Mesothelial cell of epicardium (in vitro differentiated cells): Measurements from ENCODE around the gene PRR23E. TPM values are rescaled to one million over a fixed set of nuclear protein-coding genes. Genes with fewer than 3 reads are reported as not detected.

Experiments used
- DNase-seq, 2 experiments: peaks; one replicate each; pipeline ENCODE4 v3.0.0; 2021; ENCODE audit warnings: low spot score in 2 of 2; ENCODE audit not compliant: unreplicated experiment in 2 of 2
- H3K27ac Mint-ChIP-seq: 2 replicates; pipeline ENCODE4 v1.8.0; 2021; ENCODE audit warnings: mixed read lengths
- H3K27me3 Mint-ChIP-seq: 2 replicates; pipeline ENCODE4 v1.8.0; 2021; ENCODE audit warnings: low read depth, mixed read lengths
- H3K36me3 Mint-ChIP-seq: 2 replicates; pipeline ENCODE4 v1.8.0; 2021; ENCODE audit warnings: mixed read lengths
- H3K4me1 Mint-ChIP-seq: 2 replicates; pipeline ENCODE4 v1.8.0; 2021; ENCODE audit warnings: mixed read lengths
- H3K4me3 Mint-ChIP-seq: 2 replicates; pipeline ENCODE4 v1.8.0; 2021; ENCODE audit warnings: mild to moderate bottlenecking, moderate library complexity, mixed read lengths
- H3K9me3 Mint-ChIP-seq: 2 replicates; pipeline ENCODE4 v1.8.0; 2021; ENCODE audit warnings: mixed read lengths
- total RNA-seq: library from RNA; stranded (reverse); gene quantifications from 3 replicates; pipeline ENCODE4 v1.2.1, GENCODE V29; 2021
- TF ChIP-seq, protein P1 (sequence below): fragments of 200-600 bp; sonication (generic); IDR thresholded peaks from one replicate; pipeline ENCODE4 v1.5.0; 2021; ENCODE audit warnings: antibody characterized with exemption; ENCODE audit not compliant: unreplicated experiment

Gene PRR23E
- total RNA-seq, 1 donor from 2014 or later, result not detected

GRCh38 chr3:127185962-127186674, 6.8 kb upstream of the PRR23E start:
- H3K27ac Mint-ChIP-seq, result no peak overlapping the region
- no peaks in the 10 kb centered on the region for H3K4me1 Mint-ChIP-seq
- TF ChIP-seq, protein P1, sequence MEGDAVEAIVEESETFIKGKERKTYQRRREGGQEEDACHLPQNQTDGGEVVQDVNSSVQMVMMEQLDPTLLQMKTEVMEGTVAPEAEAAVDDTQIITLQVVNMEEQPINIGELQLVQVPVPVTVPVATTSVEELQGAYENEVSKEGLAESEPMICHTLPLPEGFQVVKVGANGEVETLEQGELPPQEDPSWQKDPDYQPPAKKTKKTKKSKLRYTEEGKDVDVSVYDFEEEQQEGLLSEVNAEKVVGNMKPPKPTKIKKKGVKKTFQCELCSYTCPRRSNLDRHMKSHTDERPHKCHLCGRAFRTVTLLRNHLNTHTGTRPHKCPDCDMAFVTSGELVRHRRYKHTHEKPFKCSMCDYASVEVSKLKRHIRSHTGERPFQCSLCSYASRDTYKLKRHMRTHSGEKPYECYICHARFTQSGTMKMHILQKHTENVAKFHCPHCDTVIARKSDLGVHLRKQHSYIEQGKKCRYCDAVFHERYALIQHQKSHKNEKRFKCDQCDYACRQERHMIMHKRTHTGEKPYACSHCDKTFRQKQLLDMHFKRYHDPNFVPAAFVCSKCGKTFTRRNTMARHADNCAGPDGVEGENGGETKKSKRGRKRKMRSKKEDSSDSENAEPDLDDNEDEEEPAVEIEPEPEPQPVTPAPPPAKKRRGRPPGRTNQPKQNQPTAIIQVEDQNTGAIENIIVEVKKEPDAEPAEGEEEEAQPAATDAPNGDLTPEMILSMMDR, result no peak
- H3K4me3 Mint-ChIP-seq, result no peak overlapping the region
- H3K9me3 Mint-ChIP-seq, result peaks cover 14% of the 10 kb centered on the region
- H3K27me3 Mint-ChIP-seq, result peaks cover 19% of the 10 kb centered on the region
- DNase-seq, result no peak
- H3K36me3 Mint-ChIP-seq, result no peaks in the 10 kb centered on the region

DNA sequence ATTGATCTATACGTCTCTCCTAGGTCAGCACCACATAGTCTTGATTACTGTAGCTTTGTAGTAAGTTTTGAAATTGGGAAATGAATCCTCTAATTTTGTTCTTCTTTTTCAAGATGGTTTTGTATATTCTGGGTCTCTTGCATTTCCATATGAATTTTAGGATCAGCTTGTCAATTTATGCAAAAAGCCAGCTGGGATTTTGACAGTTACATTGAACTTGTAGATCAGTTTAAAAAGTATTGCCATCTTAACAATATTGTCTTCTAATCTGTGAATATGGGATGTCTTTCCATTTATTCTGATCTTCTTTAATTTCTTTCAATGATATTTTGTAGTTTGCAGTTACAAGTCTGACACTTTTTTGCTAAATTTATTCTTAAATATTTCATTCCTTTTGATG, 5.6 kb upstream of the PRR23E start:
- no peak overlapping the region for H3K4me3 Mint-ChIP-seq
- no peak overlapping the region for H3K27ac Mint-ChIP-seq
- H3K9me3 Mint-ChIP-seq, result peaks cover 23% of the 10 kb centered on the region
- H3K27me3 Mint-ChIP-seq, result peaks cover 19% of the 10 kb centered on the region
- no peaks in the 10 kb centered on the region for H3K36me3 Mint-ChIP-seq
- DNase-seq, result no peak
- TF ChIP-seq, protein P1, result no peak
- no peaks in the 10 kb centered on the region for H3K4me1 Mint-ChIP-seq

- no peak for DNase-seq
- Mint-ChIP-seq H3K9me3 (peaks cover 18% of the 10 kb centered on the region), H3K4me3 (no peak overlapping the region), H3K36me3 (no peaks in the 10 kb centered on the region), H3K4me1 (no peaks in the 10 kb centered on the region), H3K27me3 (peaks cover 38% of the 10 kb centered on the region), H3K27ac (no peak overlapping the region)
- TF ChIP-seq, protein P1, result no peak
Observed at GRCh38 chr3:127193341-127193740, 410 bp downstream of the PRR23E start.

- Mint-ChIP-seq H3K36me3 (no peaks in the 10 kb centered on the region), H3K4me3 (no peak overlapping the region), H3K4me1 (no peaks in the 10 kb centered on the region), H3K27me3 (peaks cover 38% of the 10 kb centered on the region), H3K9me3 (peaks cover 13% of the 10 kb centered on the region), H3K27ac (no peak overlapping the region)
- TF ChIP-seq, protein P1, result no peak
- DNase-seq, result no peak
Observed at GRCh38 chr3:127193775-127194174, 844 bp downstream of the PRR23E start.

DNA sequence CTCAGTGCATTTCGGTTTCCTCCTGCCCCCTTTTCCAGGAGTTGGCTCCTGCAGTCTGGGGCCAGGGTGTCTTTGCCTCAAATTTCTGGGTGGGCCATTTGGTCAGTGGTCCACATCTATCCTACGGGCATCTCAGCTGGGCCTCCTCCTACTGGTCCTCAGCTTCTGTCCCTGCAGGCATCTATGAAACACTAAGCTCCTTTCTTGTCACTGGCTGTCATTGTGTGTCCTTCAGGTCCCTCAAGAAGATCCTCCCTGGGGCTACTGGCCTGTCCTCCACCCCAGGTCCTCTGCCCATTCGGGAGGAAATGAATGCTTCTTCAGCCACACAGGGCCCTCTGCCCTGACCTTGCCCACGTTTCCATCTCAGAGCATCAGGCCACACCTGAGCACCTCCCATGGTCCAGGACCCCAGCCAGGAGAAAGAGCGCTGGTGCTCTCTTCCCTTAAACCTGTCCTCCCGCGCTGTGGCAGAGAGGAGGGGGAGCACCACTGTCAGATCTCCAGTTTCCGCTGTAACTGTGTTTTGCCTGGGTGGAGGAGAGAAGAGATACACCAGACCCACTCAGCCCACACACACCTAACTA, 1.8 kb downstream of the PRR23E start:
- Mint-ChIP-seq H3K36me3 (no peaks in the 10 kb centered on the region), H3K4me1 (no peaks in the 10 kb centered on the region), H3K4me3 (no peak overlapping the region), H3K27me3 (peaks cover 41% of the 10 kb centered on the region), H3K9me3 (peaks cover 9% of the 10 kb centered on the region), H3K27ac (no peak overlapping the region)
- TF ChIP-seq, protein P1, result no peak
- DNase-seq, result peak in 1 of 2 experiments; percentile 29
